Heart left ventricle (tissue), 16 donors: ENCODE data around the gene ABHD16A. TPM values are rescaled to one million over a fixed set of nuclear protein-coding genes. Genes with fewer than 3 reads are reported as not detected.
A peak's percentile ranks its signal among the peaks of the same experiment; 100 is the strongest.

ENCODE experiments used
- ATAC-seq, 4 donors: fragments of 200-7000 bp; cut with Tn5 transposase; one replicate each; pipeline ENCODE4 v1.9.1; 2020 to 2022; ENCODE audit warnings: moderate library complexity in 4 of 4, mild to moderate bottlenecking in 3 of 4, moderate number of reproducible peaks in 1 of 4
- DNase-seq, 5 donors: peaks; one replicate each; pipeline ENCODE4 v3.0.0-alpha.2; 2020
- H3K27ac ChIP-seq, 12 donors: fragments of 200-600 bp; sonication (generic) in 4 of 12; one replicate each; pipeline versions ENCODE4 v1.5.0 to v1.8.0; 2016 to 2022; ENCODE audit warnings: mild to moderate bottlenecking in 2 of 12
- H3K27me3 ChIP-seq, 9 donors: fragments of 200-600 bp; sonication (generic) in 2 of 9; one replicate each; pipeline versions ENCODE4 v1.5.1 to v1.8.0; 2016 to 2022; ENCODE audit warnings: mild to moderate bottlenecking in 3 of 9
- H3K36me3 ChIP-seq, 9 donors: fragments of 200-600 bp; sonication (generic) in 2 of 9; one replicate each; pipeline versions ENCODE4 v1.5.0 to v1.8.0; 2018 to 2022; ENCODE audit warnings: mild to moderate bottlenecking in 2 of 9
- H3K4me1 ChIP-seq, 12 donors: fragments of 200-600 bp; sonication (generic) in 4 of 12; one replicate each; pipeline versions ENCODE4 v1.5.0 to v1.8.0; 2016 to 2022; ENCODE audit warnings: mild to moderate bottlenecking in 3 of 12
- H3K4me3 ChIP-seq, 12 donors: fragments of 200-600 bp; sonication (generic) in 4 of 12; one replicate each; pipeline versions ENCODE4 v1.5.0 to v1.8.0; 2017 to 2022; ENCODE audit warnings: mild to moderate bottlenecking in 9 of 12, moderate library complexity in 4 of 12
- H3K9me3 ChIP-seq, 12 donors: fragments of 200-600 bp; sonication (generic) in 4 of 12; one replicate each; pipeline versions ENCODE4 v1.5.0 to v1.8.0; 2016 to 2022; ENCODE audit warnings: mild to moderate bottlenecking in 1 of 12
- POLR2A ChIP-seq, 2 donors: fragments of 450-650 bp; IDR thresholded peaks; one replicate each; pipeline ENCODE4 v1.6.1; 2017; ENCODE audit warnings: antibody characterized with exemption in 2 of 2, mild to moderate bottlenecking in 2 of 2, moderate library complexity in 2 of 2
- WGBS, 4 donors: extraction: QIAGEN DNeasy Blood & Tissue Kit in 2 of 4; methylation state at CpG; one replicate each; pipeline versions ENCODE4 v1.1.5 to v1.1.7; 2013 to 2018; 5-methylcytosine and 5-hydroxymethylcytosine counted together
- intact Hi-C, 10 donors: fragments of 100-400 bp; cut with DNase I; formaldehyde crosslinking; loops; one replicate each; pipeline versions ENCODE4 v1.11.1 to v1.14.2; 2022
- polyA plus RNA-seq, 2 donors: library from polyadenylated mRNA; stranded (reverse); fragments of 200-250 nt; gene quantifications; one replicate each; pipeline ENCODE4 v1.2.3, GENCODE V29; 2013
- total RNA-seq, 9 donors: library from RNA; depleted of rRNA in 2 of 9; stranded (reverse); fragments of >200 nt in 2 of 9; fragmentation: NEBNext Ultra II Directional in 3 of 9; extraction: Animal tissue kit (Norgen Biotek cat#: 25700) in 3 of 9; gene quantifications; one replicate each; pipeline versions ENCODE4 v1.1.0 to v1.2.4, GENCODE V29; 2016 to 2023
- TF ChIP-seq, protein P1 (sequence below), 12 donors: fragments of 200-600 bp; sonication (generic) in 4 of 12; IDR thresholded peaks; one replicate each; pipeline versions ENCODE4 v1.5.0 to v1.8.0; 2018 to 2022; ENCODE audit warnings: antibody characterized with exemption in 12 of 12, mild to moderate bottlenecking in 5 of 12
- donor health status: ischemic (EF 13 %, LVEDD 7.1; RV severe dilation, severe dysfunction).
- donor health status: healthy with polysubstance abuse.
- donor health status: DM: no; HTN: yes; CAD: no.
- donor health status: DM: no; HTN: no; CAD: no.
- donor health status: ischemic (EF 25% LVEDD 6.9; RV normal size, moderate dysfunction).
- donor health status: ischemic (EF 25% LVEDD 5.7; RV mildly dilated, moderate dysfunction).
- donor health status: healthy.
- donor health status: DM: yes; HTN: yes; CAD: no.
- donor health status: ischemic (EF 35%, LVEDD 5.7; RV mildly dilated, moderate dysfunction).
- donor health status: nonischemic (EF 11% LVEDD 7.7; RV severe dilation, severe dysfunction).
- donor health status: DM: yes; HTN: yes; CAD: no.
- donor health status: PGD.
- donor health status: ischemic (EF 29% LVEDD 5.4; RV normal size, mild dysfunction).
- donor health status: nonischemic (EF 23%, LVEDD 6.1; RV moderate dilation, normal function).

The ABHD16A gene
- total and polyA plus RNA-seq, 11 donors, result 16.5 to 54.7 (median 27.4) TPM

- DNase-seq, result peak in 4 of 5 donors; percentile 39 to 65 (median 56)
- ATAC-seq, result peak in 1 of 4 donors; percentile 8
Observed at GRCh38 chr6:31701666-31702404, 1.3 kb downstream of the ABHD16A start.

GRCh38 chr6:31700740-31701401 lies 2.3 kb downstream of the ABHD16A start:
- 88 to 92% (median 89%) methylated on average over 5 of the region's 5 CpGs for WGBS, 4 donors
- H3K36me3 ChIP-seq, result peaks cover 0 to 53% (median 46%) of the 10 kb centered on the region in 9 donors

More at GRCh38 chr6:31701666-31702404, 1.3 kb downstream of the ABHD16A start:
- WGBS, 4 donors, result 16 to 21% (median 18%) methylated on average over 7 of the region's 7 CpGs
- peak overlapping the region; percentile 58 to 99 (median 78) for H3K4me3 ChIP-seq
- H3K36me3 ChIP-seq, result peaks cover 0 to 43% (median 37%) of the 10 kb centered on the region in 9 donors
- no peaks in the 10 kb centered on the region for H3K27me3 ChIP-seq
- TF ChIP-seq, protein P1, sequence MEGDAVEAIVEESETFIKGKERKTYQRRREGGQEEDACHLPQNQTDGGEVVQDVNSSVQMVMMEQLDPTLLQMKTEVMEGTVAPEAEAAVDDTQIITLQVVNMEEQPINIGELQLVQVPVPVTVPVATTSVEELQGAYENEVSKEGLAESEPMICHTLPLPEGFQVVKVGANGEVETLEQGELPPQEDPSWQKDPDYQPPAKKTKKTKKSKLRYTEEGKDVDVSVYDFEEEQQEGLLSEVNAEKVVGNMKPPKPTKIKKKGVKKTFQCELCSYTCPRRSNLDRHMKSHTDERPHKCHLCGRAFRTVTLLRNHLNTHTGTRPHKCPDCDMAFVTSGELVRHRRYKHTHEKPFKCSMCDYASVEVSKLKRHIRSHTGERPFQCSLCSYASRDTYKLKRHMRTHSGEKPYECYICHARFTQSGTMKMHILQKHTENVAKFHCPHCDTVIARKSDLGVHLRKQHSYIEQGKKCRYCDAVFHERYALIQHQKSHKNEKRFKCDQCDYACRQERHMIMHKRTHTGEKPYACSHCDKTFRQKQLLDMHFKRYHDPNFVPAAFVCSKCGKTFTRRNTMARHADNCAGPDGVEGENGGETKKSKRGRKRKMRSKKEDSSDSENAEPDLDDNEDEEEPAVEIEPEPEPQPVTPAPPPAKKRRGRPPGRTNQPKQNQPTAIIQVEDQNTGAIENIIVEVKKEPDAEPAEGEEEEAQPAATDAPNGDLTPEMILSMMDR (IDR thresholded peaks at IDR 0.05), result no peak
- no peak for TF ChIP-seq POLR2A (IDR thresholded peaks at IDR 0.05)
- H3K9me3 ChIP-seq, result no peaks in the 10 kb centered on the region
- intact Hi-C loops, result loop anchor here in 4 of 10 donors (2.0 to 5.0 kb wide), 3 partner anchors 27 to 130 kb away; partner anchors contain the start of genes DDAH2 (in 2 of the 4) and CLIC1 (in 1 of the 4)
- H3K27ac ChIP-seq, result peak overlapping the region; percentile 90 to 100 (median 98)
- H3K4me1 ChIP-seq, result peaks cover 3 to 38% (median 21%) of the 10 kb centered on the region in 12 donors

DNA sequence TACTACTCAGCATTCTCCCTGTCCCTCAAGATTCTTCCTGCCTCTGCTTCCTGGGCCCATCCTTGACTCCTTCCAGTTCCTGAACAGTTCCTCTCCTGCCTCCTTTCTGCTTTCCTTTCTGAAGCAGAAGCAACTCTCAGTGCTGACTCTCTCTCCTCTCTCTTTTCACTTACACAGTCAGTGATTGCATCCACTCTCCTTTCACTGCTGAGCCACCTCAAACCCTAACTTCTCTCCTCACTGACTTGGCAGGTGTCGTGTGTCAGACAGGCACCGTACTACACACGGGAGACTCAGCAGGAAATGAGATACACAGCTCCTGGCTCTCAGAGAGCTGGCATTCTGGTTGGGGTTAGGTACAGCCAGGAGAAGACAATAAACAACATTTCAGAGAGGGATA lies 5.6 kb downstream of the ABHD16A start:
- intact Hi-C loops, result no loop called here
- DNase-seq (no peak), ATAC-seq (no peak)
- no peaks in the 10 kb centered on the region for H3K9me3 ChIP-seq
- peaks cover 0 to 86% (median 80%) of the 10 kb centered on the region in 9 donors for H3K36me3 ChIP-seq
- H3K4me3 ChIP-seq, result no peak overlapping the region
- H3K27ac ChIP-seq, result no peak overlapping the region
- TF ChIP-seq, protein P1 (IDR thresholded peaks at IDR 0.05), result no peak
- no peak for TF ChIP-seq POLR2A (IDR thresholded peaks at IDR 0.05)
- no peaks in the 10 kb centered on the region for H3K27me3 ChIP-seq
- peaks cover 3 to 33% (median 16%) of the 10 kb centered on the region in 12 donors for H3K4me1 ChIP-seq
- 44 to 58% (median 47%) methylated on average over 3 of the region's 3 CpGs for WGBS, 4 donors

More at GRCh38 chr6:31700740-31701401, 2.3 kb downstream of the ABHD16A start:
- DNase-seq (no peak), ATAC-seq (no peak)
- H3K27ac ChIP-seq, result no peak overlapping the region
- H3K9me3 ChIP-seq, result no peaks in the 10 kb centered on the region
- peaks cover 3 to 38% (median 21%) of the 10 kb centered on the region in 12 donors for H3K4me1 ChIP-seq
- peak overlapping the region in 3 of 12 donors; percentile 74 to 99 (median 80) for H3K4me3 ChIP-seq
- intact Hi-C loops, result loop anchor here in 2 of 10 donors (5.0 kb wide), 2 partner anchors 36 to 131 kb away; partner anchors contain the start of gene CLIC1 (in 1 of the 2)
- H3K27me3 ChIP-seq, result no peaks in the 10 kb centered on the region
- TF ChIP-seq, protein P1 (IDR thresholded peaks at IDR 0.05), result no peak
- TF ChIP-seq POLR2A (IDR thresholded peaks at IDR 0.05), result no peak

DNA sequence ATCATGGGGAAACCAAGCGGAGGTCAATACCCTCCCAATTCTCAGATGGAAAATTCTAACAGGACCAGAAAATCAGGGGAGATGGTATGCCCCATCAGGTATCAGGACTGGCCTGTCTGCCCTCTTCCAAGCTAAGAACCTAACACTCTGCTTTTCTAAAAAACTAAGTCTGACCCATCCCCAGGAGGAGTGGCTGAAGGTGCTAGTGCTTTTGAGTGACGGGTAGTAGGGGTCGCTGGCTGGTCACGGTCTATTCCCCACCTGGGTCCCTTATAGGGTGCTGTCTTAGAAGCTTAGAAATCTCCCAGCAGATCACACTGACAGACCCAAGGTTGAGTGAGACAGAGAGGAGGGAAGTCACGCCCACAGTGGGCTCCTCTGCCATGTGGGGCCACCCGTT lies 9.6 kb downstream of the ABHD16A start:
- WGBS, 4 donors, result 90 to 92% (median 91%) methylated on average over 6 of the region's 6 CpGs
- no peaks in the 10 kb centered on the region for H3K27me3 ChIP-seq
- ATAC-seq, result no peak
- H3K4me1 ChIP-seq, result peaks cover 0 to 11% (median 0%) of the 10 kb centered on the region in 12 donors
- intact Hi-C loops, result no loop called here
- H3K27ac ChIP-seq, result no peak overlapping the region
- H3K4me3 ChIP-seq, result no peak overlapping the region
- no peak for DNase-seq
- TF ChIP-seq POLR2A (IDR thresholded peaks at IDR 0.05), result no peak
- TF ChIP-seq, protein P1 (IDR thresholded peaks at IDR 0.05), result no peak
- no peaks in the 10 kb centered on the region for H3K9me3 ChIP-seq
- peaks cover 0 to 100% (median 96%) of the 10 kb centered on the region in 9 donors for H3K36me3 ChIP-seq
